ENCODE results near the gene STAT4. TPM values are rescaled to one million over a fixed set of nuclear protein-coding genes. Genes with fewer than 3 reads are reported as not detected.

Gene STAT4
- total RNA-seq, 2 experiments from 2014 or later: 70.8 to 72.2 TPM

GRCh38 chr2:191176801-191177438 is 26.1 kb upstream of the STAT4 start:
- intact Hi-C loops (cut with micrococcal nuclease): no loop called here
- Mint-ChIP-seq H3K27me3 (no peaks in the 10 kb centered on the region), H3K4me1 (ENCODE audit: low read depth) (peaks cover 55% of the 10 kb centered on the region), H3K4me3 (no peak overlapping the region), H3K36me3 (ENCODE audit: low read depth) (no peaks in the 10 kb centered on the region), H3K9me3 (no peaks in the 10 kb centered on the region), H3K27ac (peak overlapping the region; percentile 52)
- DNase-seq: no peak
- TF ChIP-seq CTCF (IDR thresholded peaks at IDR 0.05): no peak
- peak; percentile 61 for ATAC-seq
- POLR2A ChIA-PET: interaction anchor here (1.0 kb wide), 1 partner anchor 26 kb away, joined by 4 read pairs; the partner anchor contains the start of gene STAT4
- CTCF ChIA-PET: interaction anchor here (1.2 to 5.9 kb wide), 7 partner anchors 13 to 345 kb away, joined by 3 to 30 read pairs (median 5); no protein-coding TSS in a partner anchor

- ChIA-PET POLR2A (interaction anchor here (1.0 kb wide), 2 partner anchors 10 to 25 kb away, joined by 3 to 4 read pairs; partner anchors contain the start of gene STAT4), CTCF (interaction anchor here (1.3 to 5.9 kb wide), 6 partner anchors 12 to 345 kb away, joined by 3 to 30 read pairs (median 5); no protein-coding TSS in a partner anchor)
- TF ChIP-seq CTCF (IDR thresholded peaks at IDR 0.05): no peak
- H3K36me3 Mint-ChIP-seq (ENCODE audit: low read depth): no peaks in the 10 kb centered on the region
- peaks cover 61% of the 10 kb centered on the region for H3K4me1 Mint-ChIP-seq (ENCODE audit: low read depth)
- peak overlapping the region; percentile 52 for H3K27ac Mint-ChIP-seq
- intact Hi-C loops (cut with micrococcal nuclease): no loop called here
- H3K4me3 Mint-ChIP-seq: no peak overlapping the region
- H3K27me3 Mint-ChIP-seq: no peaks in the 10 kb centered on the region
- DNase-seq (no peak), ATAC-seq (no peak)
- no peaks in the 10 kb centered on the region for H3K9me3 Mint-ChIP-seq
Observed at GRCh38 chr2:191176305-191176704, 25.5 kb upstream of the STAT4 start.

DNA sequence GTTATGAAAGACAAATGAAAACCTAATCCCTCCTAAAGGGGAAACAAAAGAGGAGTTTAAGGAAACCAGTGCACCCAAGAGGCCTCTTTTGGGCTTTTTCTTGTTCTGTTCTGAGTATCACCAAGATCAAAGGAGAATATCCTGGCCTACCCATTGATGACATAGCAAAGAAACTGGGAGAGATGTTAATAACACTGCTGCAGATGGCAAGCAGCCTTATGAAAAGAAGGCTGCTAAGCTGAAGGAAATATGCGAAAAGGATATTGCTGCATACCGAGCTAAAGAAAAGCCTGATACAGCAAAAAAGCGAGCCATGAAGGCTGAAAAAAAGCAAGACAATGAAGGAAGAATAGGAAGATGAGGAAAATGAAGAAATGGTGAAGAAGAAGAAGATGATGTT is 23.6 kb upstream of the STAT4 start:
- DNase-seq (no peak), ATAC-seq (no peak)
- intact Hi-C loops (cut with micrococcal nuclease): no loop called here
- ChIA-PET CTCF (interaction anchor here (1.1 to 5.9 kb wide), 8 partner anchors 8 to 347 kb away, joined by 3 to 30 read pairs (median 6); no protein-coding TSS in a partner anchor), POLR2A (interaction anchor here (0.6 kb wide), 1 partner anchor 1499 kb away, joined by 3 read pairs; no protein-coding TSS in a partner anchor)
- Mint-ChIP-seq H3K9me3 (no peaks in the 10 kb centered on the region), H3K4me3 (no peak overlapping the region), H3K27me3 (no peaks in the 10 kb centered on the region), H3K36me3 (ENCODE audit: low read depth) (no peaks in the 10 kb centered on the region), H3K27ac (no peak overlapping the region), H3K4me1 (ENCODE audit: low read depth) (peaks cover 69% of the 10 kb centered on the region)
- TF ChIP-seq CTCF (IDR thresholded peaks at IDR 0.05): no peak

GRCh38 chr2:191173206-191173605 is 22.4 kb upstream of the STAT4 start:
- Mint-ChIP-seq H3K9me3 (no peaks in the 10 kb centered on the region), H3K4me3 (no peak overlapping the region), H3K4me1 (ENCODE audit: low read depth) (peaks cover 70% of the 10 kb centered on the region), H3K36me3 (ENCODE audit: low read depth) (no peaks in the 10 kb centered on the region), H3K27ac (no peak overlapping the region), H3K27me3 (no peaks in the 10 kb centered on the region)
- TF ChIP-seq CTCF (IDR thresholded peaks at IDR 0.05): no peak
- no peak for DNase-seq
- intact Hi-C loops (cut with micrococcal nuclease): no loop called here
- ChIA-PET POLR2A (interaction anchor here (1.0 to 1.4 kb wide), 3 partner anchors 33 to 385 kb away, joined by 3 read pairs; no protein-coding TSS in a partner anchor), CTCF (interaction anchor here (0.6 to 5.9 kb wide), 8 partner anchors 8 to 348 kb away, joined by 3 to 30 read pairs (median 3); no protein-coding TSS in a partner anchor)
- ATAC-seq: no peak

Measured in activated CD8-positive, alpha-beta T cell treated with anti-CD3 and anti-CD28 coated beads for 36 hours (primary cell).